ENCODE results near the gene CDHR1.
A peak's percentile ranks its signal among the peaks of the same experiment; 100 is the strongest.

The CDHR1 gene

DNA sequence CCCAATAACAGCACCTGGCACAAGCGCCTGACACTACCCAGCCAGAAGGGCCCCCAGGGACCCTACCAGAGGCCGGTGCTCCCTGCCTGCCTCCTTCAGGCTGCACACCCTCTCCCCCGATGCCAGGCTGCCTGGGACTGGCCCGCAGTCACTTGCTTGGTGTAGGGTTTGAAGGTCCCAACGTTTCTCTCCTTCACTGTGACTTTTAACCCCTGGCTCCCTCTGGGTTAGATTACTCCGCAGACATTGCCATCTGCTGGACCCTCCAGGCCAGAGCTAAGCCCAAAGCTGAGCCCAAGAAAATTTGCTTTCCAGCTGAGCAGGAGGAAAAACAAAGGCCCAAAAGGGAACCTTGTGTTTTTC, 6.9 kb downstream of the CDHR1 start:
- no peak for DNase-seq

DNA sequence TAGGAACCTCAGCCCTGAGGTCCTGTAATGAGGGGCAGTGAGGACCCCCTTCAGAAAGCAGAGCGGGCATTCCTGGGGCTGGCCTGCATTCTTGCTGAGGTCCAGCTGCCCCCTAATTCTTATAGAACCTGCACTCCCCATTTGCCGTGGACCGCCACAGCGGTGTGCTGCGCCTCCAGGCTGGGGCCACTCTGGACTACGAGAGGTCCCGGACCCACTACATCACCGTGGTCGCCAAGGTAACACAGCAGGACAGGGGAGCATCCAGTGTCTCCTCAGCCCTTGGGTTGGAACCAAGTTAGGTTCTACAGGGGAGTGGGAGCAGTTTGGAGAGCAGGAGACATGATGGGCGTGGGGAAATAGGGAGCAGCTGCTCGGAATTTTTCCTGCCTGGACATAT, 7.3 kb downstream of the CDHR1 start:
- no peak for DNase-seq

DNA sequence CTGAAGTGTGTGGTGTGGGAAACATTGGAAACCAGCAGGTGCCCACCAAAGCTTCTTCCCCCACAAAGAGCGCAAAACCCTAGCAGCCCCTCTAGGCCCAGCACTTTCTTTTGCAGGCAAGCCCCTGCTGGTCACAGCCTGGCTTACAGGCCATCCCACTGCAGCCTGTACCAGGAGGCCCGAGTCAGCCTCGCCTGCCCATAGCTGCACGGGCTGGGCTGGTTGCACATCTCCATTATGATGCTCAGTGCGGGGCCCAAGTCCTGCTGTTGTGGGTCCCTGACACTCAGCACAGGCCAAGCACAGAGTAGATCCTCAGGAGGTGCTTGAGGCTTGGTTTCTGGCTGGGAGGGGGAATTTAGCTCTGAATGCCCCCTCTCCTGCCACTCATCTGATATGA, 8.0 kb downstream of the CDHR1 start:
- no peak for DNase-seq

DNA sequence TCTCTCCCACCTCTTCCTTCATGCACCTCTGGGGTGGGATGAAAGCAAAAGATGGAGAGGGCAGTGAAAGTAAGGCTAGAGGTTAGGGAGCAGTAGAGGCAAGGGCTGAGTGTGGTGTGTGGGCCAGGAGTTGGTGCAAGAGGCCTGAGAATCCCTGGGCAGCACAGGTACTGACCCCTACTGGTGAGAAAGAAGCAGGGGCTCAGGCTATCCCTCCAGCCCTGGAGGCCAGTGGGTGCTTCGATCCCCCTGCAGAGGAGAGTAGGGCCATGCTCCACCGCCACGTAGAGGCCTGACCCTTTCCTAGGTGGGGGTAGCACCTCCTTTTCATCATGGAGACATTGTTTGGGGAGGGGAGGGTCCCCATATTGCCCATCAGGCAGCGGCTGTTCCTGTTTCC, 9.8 kb downstream of the CDHR1 start:
- no peak for DNase-seq

DNA sequence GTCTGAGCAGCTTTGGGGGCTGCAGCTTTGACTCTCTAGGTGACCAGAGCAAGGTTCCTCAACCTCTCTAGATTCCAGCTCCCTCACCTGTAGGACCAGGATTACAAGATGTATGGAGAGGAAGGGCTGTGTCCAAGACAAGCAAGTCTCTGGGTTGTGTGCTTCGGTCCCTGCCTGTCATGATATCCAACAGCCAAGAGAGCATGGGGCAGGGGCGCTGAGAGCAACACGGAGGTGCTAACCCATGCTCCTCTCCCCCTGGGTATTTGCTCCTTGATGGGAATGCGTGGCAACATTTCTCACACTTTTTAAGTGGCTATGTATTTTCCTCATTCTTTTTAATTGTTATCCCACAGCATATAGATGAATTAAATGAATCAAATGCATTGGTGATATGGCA, 10.3 kb downstream of the CDHR1 start:
- no peak for DNase-seq

DNA sequence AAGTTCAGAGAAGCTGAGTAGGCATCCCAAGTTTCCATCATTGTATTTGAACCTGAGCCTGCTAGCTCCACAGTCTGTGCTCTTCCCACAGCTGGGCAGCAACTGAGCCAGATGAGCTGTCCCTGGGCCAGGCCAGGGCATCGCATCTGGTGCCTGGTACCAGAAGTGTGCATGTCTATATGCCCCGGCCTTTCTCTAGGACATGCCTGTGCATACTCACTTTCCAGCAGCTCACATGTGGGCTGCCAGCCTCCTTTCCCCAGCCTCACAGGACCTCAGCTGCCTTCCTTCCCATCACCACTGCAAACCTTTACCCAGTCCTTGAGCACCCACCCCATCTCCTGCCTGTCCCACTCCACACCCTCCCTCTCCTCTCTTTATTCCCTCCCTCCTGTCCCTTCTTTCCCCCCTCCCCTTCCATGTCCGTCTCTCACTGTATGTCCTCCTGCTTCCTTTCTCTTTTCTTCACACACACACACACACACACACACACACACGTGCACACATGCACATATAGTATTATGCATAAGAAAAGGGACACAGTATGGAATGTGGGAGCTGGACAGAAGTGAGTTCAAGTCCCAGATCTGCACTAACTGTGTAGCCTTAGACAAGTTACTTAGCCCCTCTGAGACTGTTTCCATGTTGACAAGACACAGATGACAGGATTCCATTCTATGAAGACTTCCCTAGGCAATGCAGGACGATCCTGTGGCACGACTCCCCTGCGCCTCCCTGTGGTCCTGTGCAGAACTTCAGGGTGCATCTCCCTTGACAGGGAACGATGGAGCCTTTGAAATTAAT, 10.9 kb downstream of the CDHR1 start:
- peak; percentile 82 to 83 for DNase-seq

DNA sequence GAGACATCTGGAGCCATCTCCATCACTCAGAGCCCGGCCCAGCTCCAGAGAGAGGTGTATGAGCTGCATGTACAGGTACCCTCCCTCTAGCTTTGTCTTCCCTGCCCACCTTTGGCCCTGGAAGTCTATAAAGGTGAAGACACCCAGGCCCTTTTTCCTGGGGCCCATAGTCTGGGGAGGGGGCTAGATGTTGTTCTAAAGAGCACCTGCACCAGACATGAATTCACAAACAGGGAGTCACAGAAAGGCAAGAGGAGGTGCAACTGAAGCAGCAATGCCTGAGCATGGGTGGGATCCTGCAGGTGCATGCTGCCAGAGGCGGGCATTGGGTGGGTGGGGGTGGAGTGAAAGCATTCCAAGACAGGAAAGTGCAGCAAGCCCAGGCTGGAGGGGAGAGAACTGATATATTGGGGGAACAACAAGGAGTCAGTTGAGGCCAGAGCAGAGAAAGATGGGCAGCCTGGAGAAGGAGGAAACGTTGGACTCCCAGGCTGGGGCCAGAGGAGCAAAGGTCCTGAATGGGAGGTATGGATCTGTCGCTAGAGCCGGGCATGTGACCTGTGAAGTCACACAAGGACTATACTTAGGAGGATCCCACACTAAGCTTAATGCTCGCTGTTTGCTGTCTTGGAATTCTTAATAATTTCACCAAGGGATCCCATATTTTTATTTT, 11.7 kb downstream of the CDHR1 start:
- DNase-seq, result no peak

DNA sequence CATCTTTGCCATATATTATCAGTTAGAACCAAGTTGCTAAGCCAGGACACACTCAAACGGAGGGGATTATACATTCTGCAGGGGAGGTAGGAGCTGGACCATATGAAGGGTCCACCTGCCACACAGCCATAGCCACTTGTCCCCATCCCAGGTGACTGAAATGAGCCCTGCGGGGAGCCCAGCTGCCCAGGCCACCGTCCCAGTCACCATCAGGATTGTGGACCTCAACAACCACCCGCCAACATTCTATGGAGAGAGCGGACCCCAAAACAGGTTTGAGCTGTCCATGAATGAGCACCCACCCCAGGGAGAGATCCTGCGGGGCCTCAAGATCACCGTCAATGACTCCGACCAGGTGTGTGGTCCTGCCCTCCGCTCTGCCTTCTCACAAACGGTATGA, 13.7 kb downstream of the CDHR1 start:
- no peak for DNase-seq

DNA sequence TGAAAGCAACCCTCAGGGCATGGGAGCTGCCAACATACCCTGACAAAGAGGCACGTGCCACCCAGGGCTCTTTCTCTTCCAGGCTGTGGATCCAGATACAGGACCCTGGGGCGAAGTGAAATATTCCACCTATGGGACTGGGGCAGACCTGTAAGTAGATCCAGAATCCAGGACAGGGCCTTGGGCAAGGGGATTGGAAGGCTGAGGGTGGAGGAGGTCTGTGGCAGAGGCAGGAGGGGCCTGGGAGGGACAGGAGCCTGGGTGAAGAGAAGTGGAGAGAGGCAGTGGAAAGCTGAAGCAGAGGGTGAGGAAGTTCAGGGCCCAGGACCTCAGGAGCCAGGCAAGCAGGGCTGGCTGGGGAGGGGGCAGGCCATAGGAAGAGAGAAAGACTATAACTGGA, 17.2 kb downstream of the CDHR1 start:
- no peak for DNase-seq

DNA sequence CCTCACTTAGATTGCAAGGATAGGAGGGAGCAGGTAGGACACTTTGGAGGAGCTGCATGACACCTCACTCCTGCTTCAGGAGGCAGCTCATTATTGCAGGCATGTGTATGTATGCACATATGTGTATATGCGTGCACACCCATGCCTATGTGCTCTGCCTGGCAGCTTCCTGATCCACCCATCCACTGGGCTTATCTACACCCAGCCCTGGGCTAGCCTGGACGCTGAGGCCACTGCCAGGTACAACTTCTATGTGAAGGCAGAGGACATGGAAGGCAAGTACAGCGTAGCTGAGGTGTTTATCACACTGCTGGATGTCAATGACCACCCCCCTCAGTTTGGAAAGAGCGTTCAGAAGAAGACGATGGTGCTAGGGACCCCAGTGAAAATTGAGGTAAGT, 17.7 kb downstream of the CDHR1 start:
- DNase-seq, result no peak

DNA sequence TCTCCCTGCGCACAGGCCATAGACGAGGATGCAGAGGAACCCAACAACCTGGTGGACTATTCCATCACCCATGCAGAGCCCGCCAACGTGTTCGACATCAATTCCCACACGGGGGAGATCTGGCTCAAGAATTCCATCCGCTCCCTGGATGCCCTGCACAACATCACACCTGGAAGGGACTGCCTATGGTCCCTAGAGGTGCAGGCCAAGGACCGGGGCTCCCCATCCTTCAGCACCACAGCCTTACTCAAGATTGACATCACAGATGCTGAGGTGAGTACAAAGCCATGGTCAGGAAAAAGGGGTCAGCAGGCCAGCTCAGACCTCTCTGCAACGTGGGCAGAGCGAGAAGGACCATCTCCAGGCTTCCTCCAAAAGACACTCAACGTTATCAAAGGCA, 18.7 kb downstream of the CDHR1 start:
- no peak for DNase-seq

DNA sequence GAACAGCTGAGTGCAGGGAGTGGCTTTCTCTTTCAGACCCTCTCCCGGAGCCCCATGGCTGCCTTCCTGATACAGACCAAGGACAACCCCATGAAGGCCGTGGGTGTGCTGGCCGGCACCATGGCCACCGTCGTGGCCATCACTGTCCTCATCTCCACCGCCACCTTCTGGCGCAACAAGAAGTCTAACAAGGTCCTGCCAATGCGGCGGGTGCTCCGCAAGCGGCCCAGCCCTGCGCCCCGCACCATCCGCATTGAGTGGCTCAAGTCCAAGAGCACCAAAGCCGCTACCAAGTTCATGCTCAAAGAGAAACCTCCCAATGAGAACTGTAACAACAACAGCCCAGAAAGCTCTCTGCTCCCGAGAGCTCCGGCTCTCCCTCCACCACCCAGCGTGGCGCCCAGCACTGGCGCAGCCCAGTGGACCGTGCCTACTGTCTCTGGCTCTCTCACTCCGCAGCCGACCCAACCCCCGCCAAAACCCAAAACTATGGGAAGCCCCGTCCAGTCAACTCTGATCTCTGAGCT, 19.8 kb downstream of the CDHR1 start:
- no peak for DNase-seq

DNA sequence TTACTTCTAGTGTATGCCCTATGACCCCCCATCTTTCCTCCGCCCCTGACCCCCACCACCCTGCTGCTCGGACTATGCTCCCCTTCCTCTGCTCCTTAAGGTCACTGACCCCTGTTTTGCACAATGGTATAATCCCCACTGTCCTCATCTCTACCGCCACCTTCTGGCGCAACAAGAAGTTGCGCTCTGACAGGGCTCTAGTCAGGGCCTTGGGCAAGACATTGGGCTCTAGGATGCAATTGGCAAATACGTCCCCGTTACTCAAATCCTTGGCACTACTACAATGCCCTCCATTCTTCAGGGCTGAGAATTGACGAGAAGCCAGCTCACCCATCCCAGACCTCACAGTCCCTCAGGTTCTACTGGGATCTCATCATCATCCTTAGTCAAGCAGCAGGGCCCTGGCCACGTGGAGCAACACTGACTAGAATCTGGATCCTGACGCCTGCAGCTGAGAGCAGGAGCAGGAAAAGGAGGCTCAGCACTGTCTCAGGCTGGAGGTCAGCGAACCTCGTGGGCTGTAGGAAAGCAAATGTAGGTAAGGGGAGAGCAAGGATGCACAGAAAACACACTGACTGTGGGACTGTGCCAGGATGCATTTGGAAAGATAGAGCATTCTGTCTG, 20.4 kb downstream of the CDHR1 start:
- DNase-seq, result peak; percentile 66 to 69

DNA sequence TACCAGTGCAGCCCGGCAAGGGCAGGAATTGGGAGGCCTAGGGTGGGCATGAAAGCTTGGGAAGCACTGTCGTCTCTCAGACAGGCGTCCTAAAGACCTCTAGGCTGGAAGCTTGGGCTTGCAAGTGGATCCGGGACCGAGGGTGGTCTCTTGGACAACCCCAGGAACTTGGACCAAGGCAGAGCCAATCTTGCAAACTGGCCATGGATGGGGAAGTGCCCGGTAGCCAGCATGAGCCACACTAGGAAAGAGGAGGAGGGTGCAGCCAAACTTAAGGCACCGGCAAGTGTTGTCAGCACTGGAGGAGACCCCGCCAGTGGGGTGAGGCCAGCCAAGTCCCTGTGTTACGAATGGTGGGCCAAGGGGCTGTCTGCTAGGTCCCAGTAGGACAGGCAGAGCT, 22.5 kb downstream of the CDHR1 start:
- DNase-seq, result no peak

DNA sequence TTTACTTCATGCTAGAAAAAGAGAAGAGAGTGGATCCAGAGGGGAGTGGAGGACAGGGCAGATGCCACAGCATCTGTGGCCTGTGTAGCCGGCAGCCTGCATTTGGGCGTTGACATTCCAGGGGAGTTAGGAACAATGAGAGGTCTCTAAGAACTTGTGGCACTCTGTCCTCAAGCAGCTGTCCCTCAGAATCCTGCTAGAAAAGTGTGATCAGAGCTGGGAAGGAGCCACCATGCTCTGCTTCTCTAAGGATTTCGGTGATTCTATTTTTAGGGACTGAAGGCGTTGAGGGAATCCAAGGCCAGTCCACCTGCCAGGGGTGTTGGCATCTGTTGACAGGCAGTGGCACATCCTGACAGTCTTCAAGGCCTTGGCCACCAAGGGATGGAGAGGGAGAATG, 23.4 kb downstream of the CDHR1 start:
- DNase-seq, result no peak

DNA sequence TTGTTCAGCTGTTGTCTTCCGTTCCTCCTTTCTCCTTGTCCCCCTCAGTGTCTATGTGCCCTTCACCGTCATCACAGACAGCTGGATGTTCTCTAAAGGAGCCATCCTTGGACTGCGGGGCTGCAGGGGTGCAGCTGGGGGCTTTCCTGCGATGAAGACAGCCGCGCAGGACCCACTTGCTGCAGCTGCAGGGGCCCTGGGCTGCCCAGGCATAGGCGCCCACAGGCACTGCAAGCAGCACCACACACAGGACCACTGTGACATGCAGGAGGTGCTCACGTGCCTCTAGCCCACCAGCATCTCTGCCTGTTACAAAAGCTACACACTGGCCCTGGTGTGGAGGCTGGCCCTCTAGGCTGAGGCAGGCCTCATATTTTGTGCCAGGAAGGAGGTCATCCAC, 27.6 kb downstream of the CDHR1 start:
- no peak for DNase-seq

DNA sequence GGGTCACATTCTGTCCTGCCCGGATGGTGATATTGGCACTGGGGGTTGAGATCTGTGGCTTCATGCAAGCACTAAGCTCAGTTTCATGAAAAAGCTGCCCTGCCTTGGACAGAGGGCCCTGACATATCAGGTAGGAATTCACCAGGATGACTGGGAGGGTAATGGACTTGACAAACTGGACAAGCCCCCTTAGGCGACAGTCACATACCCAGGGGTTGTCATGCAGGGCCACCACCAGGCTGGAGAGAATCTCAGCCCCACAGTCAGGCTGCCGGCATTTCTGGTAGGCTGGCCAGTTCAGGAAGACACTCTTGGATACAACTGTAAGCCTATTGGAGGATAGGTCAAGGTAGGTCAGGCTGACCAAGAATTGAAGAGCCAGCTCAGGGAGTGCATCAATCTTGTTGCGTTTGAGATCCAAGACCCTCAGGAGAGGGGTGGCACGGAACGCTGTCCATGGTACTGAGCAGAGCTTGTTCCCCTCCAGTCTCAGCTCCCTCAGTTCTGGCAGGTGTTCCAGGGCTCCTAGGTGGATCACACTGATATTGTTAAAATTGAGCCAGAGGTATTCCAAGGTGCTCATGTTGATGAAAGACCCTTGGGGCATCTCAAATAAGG, 30.2 kb downstream of the CDHR1 start:
- DNase-seq, result no peak

DNA sequence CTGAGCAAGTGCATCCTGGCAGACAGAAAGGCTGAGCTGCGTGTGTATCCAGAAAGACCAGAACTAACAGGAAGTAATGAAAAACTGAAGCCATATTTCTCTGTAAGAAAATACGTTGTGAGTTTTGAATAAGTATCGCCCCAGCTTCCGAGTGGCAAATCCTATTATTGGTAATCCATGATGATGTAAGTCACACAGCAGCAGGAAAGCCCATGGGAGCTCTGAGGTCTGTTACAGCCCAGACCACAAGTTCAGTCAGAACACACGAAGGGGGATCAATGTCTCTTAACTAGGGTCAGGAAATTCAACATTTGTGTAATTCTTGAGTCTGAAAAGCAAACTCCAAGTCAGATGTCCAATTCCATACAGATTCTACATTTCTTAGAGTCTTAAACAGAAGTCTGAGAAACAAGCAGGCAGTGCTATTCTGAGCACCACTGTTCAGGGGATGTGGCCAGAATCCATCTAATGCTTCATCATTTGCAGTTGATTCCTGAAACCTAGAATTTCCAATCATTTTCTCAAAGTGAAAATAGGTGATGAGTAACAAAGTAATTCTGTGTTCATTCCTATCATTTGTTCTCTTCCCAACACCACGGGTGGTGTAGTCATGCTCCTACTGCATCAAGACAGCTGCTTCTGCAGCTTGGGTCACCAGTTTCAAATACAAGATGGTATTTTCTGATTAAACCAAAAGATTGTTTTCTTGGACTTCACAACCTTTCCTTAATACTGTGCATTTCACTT, 31.3 kb downstream of the CDHR1 start, which contains the start of gene LRIT2:
TSS of gene LRIT2 (minus strand) at position 118 of the 747 bp plus-strand sequence. CDS start at position 94, 24 bp downstream.
- no peak for DNase-seq

DNA sequence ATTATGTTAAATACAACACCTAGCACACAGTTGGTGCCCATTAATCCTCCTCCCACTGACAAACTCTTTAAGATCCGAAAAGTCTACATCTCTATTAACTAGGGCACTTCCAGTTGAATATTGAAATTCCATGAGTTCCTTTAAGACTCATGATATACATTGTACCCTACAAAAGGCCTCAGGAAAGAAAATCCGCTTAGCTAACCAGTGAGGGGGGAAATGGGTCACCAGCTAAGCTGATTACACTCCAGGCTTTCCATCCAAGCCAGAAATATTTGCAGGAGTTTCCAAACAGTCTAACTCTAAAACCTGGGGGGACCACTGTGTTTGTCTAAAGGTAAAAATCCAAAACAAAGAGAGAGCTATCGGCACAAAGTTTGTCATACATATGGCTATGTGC, 32.3 kb downstream of the CDHR1 start:
- DNase-seq, result no peak

DNA sequence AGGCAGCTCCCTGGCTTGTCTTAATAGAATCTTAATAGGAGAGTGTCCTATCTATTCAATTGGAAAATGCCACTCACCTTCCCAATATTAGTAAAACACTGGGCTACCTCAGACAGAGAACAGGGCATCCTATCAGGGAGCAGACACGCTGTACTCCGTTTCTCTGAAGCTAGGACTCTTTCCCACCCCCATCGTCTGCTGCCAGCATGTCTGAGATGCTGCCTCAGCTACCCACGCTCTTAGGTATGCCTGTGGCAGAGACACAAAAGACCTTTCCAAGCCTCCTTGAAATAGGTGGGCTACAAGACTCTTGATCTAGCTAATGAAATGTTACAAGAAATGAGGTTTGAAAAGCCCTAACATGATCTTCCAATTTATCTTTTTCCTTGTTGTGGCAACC, 33.5 kb downstream of the CDHR1 start:
- no peak for DNase-seq

DNA sequence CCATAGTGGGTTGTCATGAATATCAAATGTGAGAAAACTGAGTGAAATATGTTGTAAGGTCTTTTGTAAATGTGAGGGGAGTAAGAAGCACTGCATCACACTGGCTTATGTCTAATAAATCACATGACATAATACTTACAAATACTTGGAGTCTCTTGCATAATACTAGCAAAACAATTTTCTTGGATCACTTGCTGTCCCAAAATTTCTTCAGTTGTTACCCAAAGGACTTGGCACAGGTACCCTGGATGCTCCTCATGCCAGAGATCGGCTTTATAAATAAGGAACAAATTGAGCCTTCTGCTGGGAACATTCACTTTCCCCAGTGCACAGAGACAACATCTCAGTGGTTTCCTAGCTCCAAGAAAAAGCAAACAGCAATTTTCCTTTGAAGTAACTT, 36.0 kb downstream of the CDHR1 start:
- DNase-seq, result no peak

DNA sequence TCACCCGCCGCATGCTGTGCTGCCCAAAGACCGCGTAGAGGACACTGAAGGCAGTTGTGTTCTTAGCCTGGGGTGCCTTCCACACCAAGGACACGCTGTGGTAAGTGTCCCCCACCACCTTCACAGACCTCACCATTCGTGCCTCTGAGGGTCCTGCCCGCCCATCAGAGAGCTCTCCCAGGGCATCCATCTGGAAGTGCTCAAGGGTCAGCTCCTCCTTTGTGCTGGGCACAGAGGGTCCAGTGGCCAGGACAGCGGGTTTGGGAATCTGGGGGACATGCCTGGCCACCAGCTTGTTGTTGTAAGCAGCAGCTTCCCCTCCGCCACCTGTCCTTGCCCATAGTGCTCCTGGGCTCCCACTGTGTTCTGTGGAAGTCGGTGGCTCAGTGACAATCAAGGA, 38.0 kb downstream of the CDHR1 start:
- DNase-seq, result no peak

DNA sequence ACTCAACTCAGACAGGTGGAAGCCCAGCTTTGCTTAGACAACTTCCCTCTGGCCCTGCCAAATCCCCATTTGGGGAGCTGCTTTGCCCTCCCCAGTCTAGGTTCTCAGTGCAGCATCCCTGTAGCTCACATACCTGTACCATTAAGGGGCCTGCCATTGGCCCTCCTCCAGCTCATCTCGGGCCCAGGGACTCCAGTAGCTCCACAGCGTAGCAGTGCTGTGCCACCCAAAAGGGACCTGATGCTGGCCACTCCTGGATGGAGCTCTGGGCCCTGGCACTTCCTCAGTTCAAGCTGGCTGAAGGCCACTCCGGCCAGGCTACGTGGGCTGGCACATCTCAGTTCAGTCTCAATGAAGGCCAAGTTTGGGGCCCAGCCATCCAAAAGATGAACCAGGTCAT, 39.6 kb downstream of the CDHR1 start:
- no peak for DNase-seq

All from activated T-cell treated with anti-CD3 and anti-CD28 coated beads, Interleukin-2, amount 50 U/mL, for 48 hours (primary cell).